Stimulated activated CD4-positive, alpha-beta T cell treated with anti-CD3 and anti-CD28 coated beads, Interleukin-12 subunit alpha, Interleukin-12 subunit beta, amount 100 ng/mL, for 48 hours (primary cell): Measurements from ENCODE around the gene NBPF1.
A peak's percentile ranks its signal among the peaks of the same experiment; 100 is the strongest.
"Not testable (repeated sequence)": the region's sequence is repeated elsewhere in the genome, so short reads cannot be mapped to it uniquely, and the experiment has no call there.

Experiments used
- DNase-seq, 3 donors: peaks; one replicate each; pipeline ENCODE4 v3.0.0-alpha.2; 2020; ENCODE audit warnings: low read depth in 2 of 3, low spot score in 1 of 3

NBPF1 gene

DNA sequence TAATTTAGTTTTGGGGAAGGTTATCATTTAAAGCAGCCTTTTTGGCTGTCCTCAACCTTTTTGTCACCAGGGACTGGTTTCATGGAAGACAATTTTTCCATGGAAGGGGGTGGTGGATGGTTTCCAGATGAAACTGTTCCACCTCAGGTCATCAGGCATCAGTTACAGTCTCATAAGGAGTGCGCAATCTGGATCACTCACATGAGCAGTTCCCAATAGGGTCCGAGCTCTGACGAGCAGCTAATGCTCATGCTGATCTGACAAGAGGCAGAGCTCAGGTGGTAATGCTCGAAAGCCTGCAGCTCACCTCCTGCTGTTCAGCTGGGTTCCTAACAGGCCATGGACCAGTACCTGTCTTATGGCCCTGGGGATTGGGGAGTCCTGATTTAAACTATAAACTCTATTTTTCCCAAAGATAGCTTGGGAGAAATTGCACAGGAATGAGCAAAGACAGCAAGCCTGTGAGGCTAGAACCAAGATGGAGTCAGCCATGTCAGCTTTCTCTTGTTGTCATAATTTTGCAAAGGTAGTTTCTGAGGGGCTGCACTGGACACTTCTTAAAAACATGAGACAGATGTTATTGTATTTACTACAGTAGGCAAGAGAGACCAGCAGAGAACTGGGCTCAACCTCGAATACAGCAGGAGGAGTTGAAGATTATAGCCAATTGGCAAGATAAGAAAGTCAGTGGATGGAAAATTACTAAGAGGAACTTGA, 96.5 kb downstream of the NBPF1 start:
- not testable (repeated sequence) for DNase-seq

GRCh38 chr1:16514107-16515055, 99.0 kb downstream of the NBPF1 start, which contains the start of gene RNU1-1:
RNU1-1 (minus strand) TSS chr1:16514285.
- DNase-seq: peak; percentile 43 to 65 (median 43)

GRCh38 chr1:16513412-16514106, 99.8 kb downstream of the NBPF1 start:
- peak; percentile 59 to 80 (median 60) for DNase-seq

- not testable (repeated sequence) for DNase-seq
Measured at GRCh38 chr1:16512624-16513411, 100.5 kb downstream of the NBPF1 start.
